22Rv1 (cell line): ENCODE measurements around the gene ZNF594.
"Not testable (repeated sequence)": the region's sequence is repeated elsewhere in the genome, so short reads cannot be mapped to it uniquely, and the experiment has no call there.

ENCODE experiments used
- CTCF ChIP-seq: fragments of 450-650 bp; IDR thresholded peaks from 2 replicates; pipeline ENCODE4 v1.5.1; 2017; ENCODE audit warnings: mild to moderate bottlenecking
- ZFX ChIP-seq: fragments of 450-650 bp; IDR thresholded peaks from 2 replicates; pipeline ENCODE4 v1.6.1; 2017; ENCODE audit warnings: antibody characterized with exemption, borderline replicate concordance

GRCh38 chr17:5146122-5146521 lies 45.5 kb downstream of the ZNF594 start:
- TF ChIP-seq CTCF, ZFX: not testable (repeated sequence)
